Nephron (organoid): ENCODE measurements around the gene ZBTB20.

Source experiments
- H3K27ac Mint-ChIP-seq, 3 experiments: 2 replicates each; pipeline ENCODE4 v1.8.0; 2020; ENCODE audit warnings: mixed read lengths in 3 of 3, mild to moderate bottlenecking in 2 of 3, moderate library complexity in 1 of 3
- H3K27me3 Mint-ChIP-seq: 2 replicates; pipeline ENCODE4 v1.8.0; 2021; ENCODE audit warnings: low read depth, mild to moderate bottlenecking, moderate library complexity, mixed read lengths
- H3K36me3 Mint-ChIP-seq: 2 replicates; pipeline ENCODE4 v1.8.0; 2020; ENCODE audit warnings: low read depth, mixed read lengths
- H3K4me1 Mint-ChIP-seq: 2 replicates; pipeline ENCODE4 v1.8.0; 2020; ENCODE audit warnings: mixed read lengths
- H3K4me3 Mint-ChIP-seq, 3 experiments: 2 replicates each; pipeline ENCODE4 v1.8.0; 2020; ENCODE audit warnings: mild to moderate bottlenecking in 3 of 3, mixed read lengths in 3 of 3, moderate library complexity in 2 of 3
- H3K9me3 Mint-ChIP-seq: 2 replicates; pipeline ENCODE4 v1.8.0; 2020; ENCODE audit warnings: mixed read lengths
- TF ChIP-seq, protein P1 (sequence below), 3 experiments: fragments of 200-600 bp; sonication (generic); IDR thresholded peaks; one replicate each; pipeline ENCODE4 v1.5.0; 2021; ENCODE audit warnings: antibody characterized with exemption in 3 of 3; ENCODE audit not compliant: unreplicated experiment in 3 of 3

Gene ZBTB20

GRCh38 chr3:114394551-114394950, 752.5 kb downstream of the ZBTB20 start:
- no peaks in the 10 kb centered on the region for H3K4me1 Mint-ChIP-seq
- TF ChIP-seq, protein P1, sequence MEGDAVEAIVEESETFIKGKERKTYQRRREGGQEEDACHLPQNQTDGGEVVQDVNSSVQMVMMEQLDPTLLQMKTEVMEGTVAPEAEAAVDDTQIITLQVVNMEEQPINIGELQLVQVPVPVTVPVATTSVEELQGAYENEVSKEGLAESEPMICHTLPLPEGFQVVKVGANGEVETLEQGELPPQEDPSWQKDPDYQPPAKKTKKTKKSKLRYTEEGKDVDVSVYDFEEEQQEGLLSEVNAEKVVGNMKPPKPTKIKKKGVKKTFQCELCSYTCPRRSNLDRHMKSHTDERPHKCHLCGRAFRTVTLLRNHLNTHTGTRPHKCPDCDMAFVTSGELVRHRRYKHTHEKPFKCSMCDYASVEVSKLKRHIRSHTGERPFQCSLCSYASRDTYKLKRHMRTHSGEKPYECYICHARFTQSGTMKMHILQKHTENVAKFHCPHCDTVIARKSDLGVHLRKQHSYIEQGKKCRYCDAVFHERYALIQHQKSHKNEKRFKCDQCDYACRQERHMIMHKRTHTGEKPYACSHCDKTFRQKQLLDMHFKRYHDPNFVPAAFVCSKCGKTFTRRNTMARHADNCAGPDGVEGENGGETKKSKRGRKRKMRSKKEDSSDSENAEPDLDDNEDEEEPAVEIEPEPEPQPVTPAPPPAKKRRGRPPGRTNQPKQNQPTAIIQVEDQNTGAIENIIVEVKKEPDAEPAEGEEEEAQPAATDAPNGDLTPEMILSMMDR (IDR thresholded peaks at IDR 0.05; ENCODE audit: unreplicated experiment in 3 of 3) = no peak
- H3K27ac Mint-ChIP-seq = no peak overlapping the region
- H3K36me3 Mint-ChIP-seq = no peaks in the 10 kb centered on the region
- no peaks in the 10 kb centered on the region for H3K27me3 Mint-ChIP-seq
- no peaks in the 10 kb centered on the region for H3K9me3 Mint-ChIP-seq
- no peak overlapping the region for H3K4me3 Mint-ChIP-seq

DNA sequence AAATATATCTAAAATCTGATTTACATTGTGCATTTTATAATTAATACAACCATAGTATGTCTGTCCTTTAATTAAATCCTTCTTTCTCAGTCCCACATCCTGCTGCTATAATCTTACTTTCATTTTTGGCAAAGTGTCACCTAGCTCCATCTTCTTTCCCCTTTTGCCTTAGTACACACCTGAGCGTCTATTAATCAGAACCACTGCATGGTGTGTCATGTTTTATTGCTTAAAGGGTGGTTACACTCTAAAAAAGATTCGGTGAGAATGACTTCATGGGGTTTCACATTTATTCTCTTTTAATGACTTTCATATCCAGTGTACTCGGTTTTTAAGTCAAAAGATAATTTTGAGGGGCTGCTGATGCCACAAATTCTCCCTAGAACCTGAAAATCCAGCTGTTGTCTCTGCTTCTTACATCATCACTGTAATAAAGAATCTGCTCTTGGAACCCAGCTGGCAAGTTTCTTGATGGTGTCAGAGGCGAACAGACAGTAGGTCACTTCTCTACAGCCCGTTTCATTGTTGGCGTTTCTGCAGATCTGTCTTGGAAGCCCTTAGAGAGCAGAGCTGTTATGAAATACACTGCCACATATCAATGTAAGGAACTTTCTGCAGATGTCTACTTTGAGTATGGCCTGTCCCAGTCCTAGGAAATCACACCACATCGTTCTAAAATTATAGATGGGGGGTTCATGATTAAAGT, 753.6 kb downstream of the ZBTB20 start:
- Mint-ChIP-seq H3K27ac (no peak overlapping the region), H3K27me3 (no peaks in the 10 kb centered on the region)
- TF ChIP-seq, protein P1 (IDR thresholded peaks at IDR 0.05; ENCODE audit: unreplicated experiment in 3 of 3) = no peak

DNA sequence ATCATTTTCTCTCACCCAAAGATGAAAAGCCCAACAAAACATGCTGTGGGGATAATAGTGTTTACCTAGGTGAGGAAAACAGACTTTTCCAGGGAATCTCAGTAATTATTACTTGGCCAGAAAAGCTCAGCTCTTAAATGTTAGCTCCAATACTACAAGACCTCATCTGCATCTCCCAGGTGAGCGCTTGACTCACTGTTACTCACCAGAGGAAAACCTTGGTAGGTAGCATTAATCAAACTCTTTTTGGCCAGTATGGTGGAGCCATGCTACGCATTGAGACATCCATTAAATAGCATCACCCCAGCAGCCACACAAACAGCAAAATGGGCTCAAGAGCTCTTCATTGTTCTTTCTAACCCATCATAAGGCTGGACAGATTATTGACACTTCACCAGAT, 754.3 kb downstream of the ZBTB20 start:
- TF ChIP-seq, protein P1 (IDR thresholded peaks at IDR 0.05; ENCODE audit: unreplicated experiment in 3 of 3) = no peak
- H3K9me3 Mint-ChIP-seq = no peaks in the 10 kb centered on the region
- H3K4me3 Mint-ChIP-seq = no peak overlapping the region
- H3K4me1 Mint-ChIP-seq = no peaks in the 10 kb centered on the region
- H3K27ac Mint-ChIP-seq = no peak overlapping the region
- H3K36me3 Mint-ChIP-seq = peaks cover 10% of the 10 kb centered on the region
- H3K27me3 Mint-ChIP-seq = no peaks in the 10 kb centered on the region

More for the DNA sequence above, 753.6 kb downstream of the ZBTB20 start:
- H3K4me1 Mint-ChIP-seq = no peaks in the 10 kb centered on the region
- no peaks in the 10 kb centered on the region for H3K9me3 Mint-ChIP-seq
- peaks cover 6% of the 10 kb centered on the region for H3K36me3 Mint-ChIP-seq
- H3K4me3 Mint-ChIP-seq = no peak overlapping the region

DNA sequence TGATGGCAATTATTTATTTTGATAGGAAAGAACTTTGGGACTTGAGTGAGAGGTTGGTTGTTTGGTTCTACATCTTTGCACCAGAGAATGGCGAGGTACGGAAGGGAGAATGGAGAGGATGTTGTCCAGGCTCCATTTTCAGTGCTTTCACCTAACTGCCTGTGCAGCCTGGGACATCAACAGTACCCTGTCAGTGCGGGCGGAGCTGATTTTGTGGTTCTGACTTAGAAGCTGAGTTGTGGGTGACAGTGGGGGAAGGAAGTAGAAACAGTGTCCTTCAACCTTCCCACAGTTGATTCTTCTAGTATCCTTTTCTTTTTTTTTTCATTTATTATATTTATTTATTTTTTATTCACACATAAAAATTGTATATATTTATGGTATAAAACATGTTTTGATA, 757.9 kb downstream of the ZBTB20 start:
- Mint-ChIP-seq H3K27ac (no peak overlapping the region), H3K4me1 (no peaks in the 10 kb centered on the region), H3K4me3 (no peak overlapping the region), H3K36me3 (peaks cover 10% of the 10 kb centered on the region), H3K9me3 (no peaks in the 10 kb centered on the region), H3K27me3 (no peaks in the 10 kb centered on the region)
- TF ChIP-seq, protein P1 (IDR thresholded peaks at IDR 0.05; ENCODE audit: unreplicated experiment in 3 of 3) = no peak

DNA sequence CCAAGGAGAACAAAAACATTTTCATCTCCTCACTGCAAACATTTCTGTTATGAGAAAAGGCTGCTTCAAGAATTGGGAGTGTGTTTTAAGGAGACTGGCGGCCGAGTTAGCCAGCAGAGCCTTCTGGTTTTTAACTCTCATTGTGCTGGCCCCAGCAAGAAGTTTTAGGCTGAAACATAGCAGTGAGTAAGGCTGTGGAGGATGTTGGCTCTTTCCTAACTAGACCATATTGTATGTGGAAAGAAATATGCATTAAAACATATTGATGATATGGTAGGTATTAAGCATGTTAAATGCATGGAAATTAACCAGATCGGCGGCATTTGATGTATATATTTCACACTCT, 762.6 kb downstream of the ZBTB20 start:
- peaks cover 11% of the 10 kb centered on the region for H3K4me1 Mint-ChIP-seq
- H3K4me3 Mint-ChIP-seq = peak overlapping the region in 1 of 3 experiments; percentile 78
- peaks cover 10% of the 10 kb centered on the region for H3K36me3 Mint-ChIP-seq
- H3K27me3 Mint-ChIP-seq = no peaks in the 10 kb centered on the region
- TF ChIP-seq, protein P1 (IDR thresholded peaks at IDR 0.05; ENCODE audit: unreplicated experiment in 3 of 3) = no peak
- no peak overlapping the region for H3K27ac Mint-ChIP-seq
- H3K9me3 Mint-ChIP-seq = no peaks in the 10 kb centered on the region
